Smooth muscle cell (in vitro differentiated cells): ENCODE results near the gene CXCL16. TPM values are rescaled to one million over a fixed set of nuclear protein-coding genes. Genes with fewer than 3 reads are reported as not detected.
"Not testable (repeated sequence)": the region's sequence is repeated elsewhere in the genome, so short reads cannot be mapped to it uniquely, and the experiment has no call there.

ENCODE experiments used
- DNase-seq: peaks from one replicate; lab custom pipeline; 2025; ENCODE audit not compliant: unreplicated experiment; lab: John Stamatoyannopoulos, UW
- H2AFZ ChIP-seq: fragments of 200-600 bp; sonication (generic); 2 replicates; pipeline ENCODE4 v1.6.0; 2016; ENCODE audit warnings: antibody characterized with exemption, low read depth, mild to moderate bottlenecking
- H3F3A ChIP-seq: fragments of 200-600 bp; sonication (generic); 2 replicates; pipeline ENCODE4 v1.6.0; 2017; ENCODE audit warnings: antibody characterized with exemption, low read depth
- H3K27ac ChIP-seq: fragments of 200-600 bp; sonication (generic); 2 replicates; pipeline ENCODE4 v1.5.1; 2016; ENCODE audit warnings: low read depth, mild to moderate bottlenecking
- H3K27me3 ChIP-seq: fragments of 200-600 bp; sonication (generic); 2 replicates; pipeline ENCODE4 v1.6.1; 2016; ENCODE audit warnings: low read depth, mild to moderate bottlenecking
- H3K36me3 ChIP-seq: fragments of 200-600 bp; sonication (generic); 2 replicates; pipeline ENCODE4 v1.5.1; 2016; ENCODE audit warnings: low read depth
- H3K4me1 ChIP-seq: fragments of 200-600 bp; sonication (generic); 2 replicates; pipeline ENCODE4 v1.5.1; 2016; ENCODE audit warnings: low read depth
- H3K4me2 ChIP-seq: fragments of 200-600 bp; sonication (generic); 2 replicates; pipeline ENCODE4 v1.6.0; 2016; ENCODE audit warnings: mild to moderate bottlenecking
- H3K4me3 ChIP-seq: fragments of 200-600 bp; sonication (generic); 2 replicates; pipeline ENCODE4 v1.5.1; 2016; ENCODE audit warnings: mild to moderate bottlenecking
- H3K79me2 ChIP-seq: fragments of 200-600 bp; sonication (generic); 2 replicates; pipeline ENCODE4 v1.6.0; 2016; ENCODE audit warnings: low read depth, mild to moderate bottlenecking
- H3K9ac ChIP-seq: fragments of 200-600 bp; sonication (generic); 2 replicates; pipeline ENCODE4 v1.6.0; 2016; ENCODE audit warnings: low read depth
- H3K9me3 ChIP-seq: fragments of 200-600 bp; sonication (generic); replicated peaks from 2 replicates; pipeline ENCODE4 v1.5.1; 2016; ENCODE audit warnings: low read depth
- H4K20me1 ChIP-seq: fragments of 200-600 bp; sonication (generic); 2 replicates; pipeline ENCODE4 v1.6.0; 2016; ENCODE audit warnings: low read depth
- CTCF ChIP-seq: fragments of 200-600 bp; sonication (generic); IDR thresholded peaks from 2 replicates; pipeline ENCODE4 v1.5.1; 2017; ENCODE audit warnings: borderline replicate concordance, mild to moderate bottlenecking, antibody characterized with exemption; ENCODE audit not compliant: insufficient read depth, poor library complexity, severe bottlenecking
- WGBS: methylation state at CpG from one replicate; pipeline ENCODE4 v1.1.7; 2016; ENCODE audit warnings: low lambda C conversion rate; 5-methylcytosine and 5-hydroxymethylcytosine counted together
- polyA plus RNA-seq: library from polyadenylated mRNA; unstranded; fragments of >200 nt; fragmentation: Nextera tagmentation; extraction: Ambion mirVana; gene quantifications from 2 replicates; pipeline ENCODE4 v1.2.1, GENCODE V29; 2016
- total RNA-seq: library from RNA; depleted of rRNA; stranded (reverse); fragments of >200 nt; gene quantifications from 2 replicates; pipeline ENCODE4 v1.2.3, GENCODE V29; 2014

CXCL16 gene
- total and polyA plus RNA-seq, 2 experiments from 2014 or later, result 2.3 to 3.2 TPM

GRCh38 chr17:4691686-4692085 is 48.0 kb downstream of the CXCL16 start:
- peaks cover 39% of the 10 kb centered on the region for H3K79me2 ChIP-seq
- H3K4me2 ChIP-seq, result no peak overlapping the region
- 96% methylated on average over 8 of the region's 8 CpGs for WGBS
- H3K27ac ChIP-seq, result no peak overlapping the region
- H3F3A ChIP-seq, result no peaks in the 10 kb centered on the region
- no peak for DNase-seq
- H2AFZ ChIP-seq, result no peak overlapping the region
- no peak overlapping the region for H3K9ac ChIP-seq
- no peaks in the 10 kb centered on the region for H3K9me3 ChIP-seq
- peaks cover 5% of the 10 kb centered on the region for H3K36me3 ChIP-seq
- H3K4me3 ChIP-seq, result no peak overlapping the region
- no peaks in the 10 kb centered on the region for H3K4me1 ChIP-seq
- no peak for TF ChIP-seq CTCF
- peaks cover 69% of the 10 kb centered on the region for H4K20me1 ChIP-seq
- no peaks in the 10 kb centered on the region for H3K27me3 ChIP-seq

GRCh38 chr17:4690745-4691144 is 49.0 kb downstream of the CXCL16 start:
- H4K20me1 ChIP-seq, result peaks cover 68% of the 10 kb centered on the region
- H3K4me3 ChIP-seq, result no peak overlapping the region
- peaks cover 5% of the 10 kb centered on the region for H3K36me3 ChIP-seq
- WGBS, result 98% methylated on average over 2 of the region's 2 CpGs
- H3K9me3 ChIP-seq, result no peaks in the 10 kb centered on the region
- H3K27me3 ChIP-seq, result no peaks in the 10 kb centered on the region
- no peak overlapping the region for H3K9ac ChIP-seq
- H3F3A ChIP-seq, result no peaks in the 10 kb centered on the region
- no peak overlapping the region for H3K4me2 ChIP-seq
- peaks cover 32% of the 10 kb centered on the region for H3K79me2 ChIP-seq
- H2AFZ ChIP-seq, result no peak overlapping the region
- no peak for DNase-seq
- H3K4me1 ChIP-seq, result no peaks in the 10 kb centered on the region
- no peak for TF ChIP-seq CTCF
- H3K27ac ChIP-seq, result no peak overlapping the region

- H3K4me2 ChIP-seq, H2AFZ ChIP-seq, H3K27ac ChIP-seq, DNase-seq, H3K4me3 ChIP-seq, H3K27me3 ChIP-seq, H3K9me3 ChIP-seq, H3K9ac ChIP-seq, H3K36me3 ChIP-seq, H3K4me1 ChIP-seq, H3F3A ChIP-seq: not testable (repeated sequence)
- 89% methylated on average over 12 of the region's 12 CpGs for WGBS
- peaks cover 25% of the 10 kb centered on the region for H3K79me2 ChIP-seq
- H4K20me1 ChIP-seq, result peaks cover 67% of the 10 kb centered on the region
Observed at GRCh38 chr17:4689872-4690271, 49.9 kb downstream of the CXCL16 start.

- H3K4me1 ChIP-seq, H3K4me2 ChIP-seq, H2AFZ ChIP-seq, H3K4me3 ChIP-seq, H3K27me3 ChIP-seq, H3K9me3 ChIP-seq, H3K36me3 ChIP-seq, DNase-seq, H3K79me2 ChIP-seq: not testable (repeated sequence)
- WGBS, result 49% methylated on average over 5 of the region's 5 CpGs
- Histone ChIP-seq H3K27ac (peak overlapping the region; percentile 85), H3F3A (peaks cover 16% of the 10 kb centered on the region), H3K9ac (peak overlapping the region; percentile 38), H4K20me1 (peaks cover 42% of the 10 kb centered on the region)
Observed at GRCh38 chr17:4683739-4684138, 56.0 kb downstream of the CXCL16 start.

Other genes with a start within 250 kb of the CXCL16 start
- 15.9 and 16.5 TPM in 2 replicates for gene SPNS2, start 241.0 kb downstream of the CXCL16 start, total RNA-seq
- gene SPNS2, start 241.0 kb downstream of the CXCL16 start, polyA plus RNA-seq, result 5.1 and 44.1 TPM in 2 replicates
- gene MYBBP1A, start 184.5 kb downstream of the CXCL16 start, total RNA-seq, result 14.3 and 18.1 TPM in 2 replicates
- 28.1 and 33.5 TPM in 2 replicates for gene MYBBP1A, start 184.5 kb downstream of the CXCL16 start, polyA plus RNA-seq
- gene GGT6, start 179.4 kb downstream of the CXCL16 start, total RNA-seq, result 0.27 and 0.76 TPM in 2 replicates
- gene GGT6, start 179.4 kb downstream of the CXCL16 start, polyA plus RNA-seq, result not detected in 2 replicates
- gene SMTNL2, start 155.4 kb downstream of the CXCL16 start, total RNA-seq, result 5.0 and 5.1 TPM in 2 replicates
- 8.3 and 14.8 TPM in 2 replicates for gene SMTNL2, start 155.4 kb downstream of the CXCL16 start, polyA plus RNA-seq
- gene ALOX15, start 98.2 kb downstream of the CXCL16 start, total RNA-seq, result not detected in 2 replicates
- 0.32 TPM in 1 of 2 replicates, not detected in the other for gene ALOX15, start 98.2 kb downstream of the CXCL16 start, polyA plus RNA-seq
- 11.6 and 32.0 TPM in 2 replicates for gene PELP1, start 35.8 kb downstream of the CXCL16 start, total RNA-seq
- gene PELP1, start 35.8 kb downstream of the CXCL16 start, polyA plus RNA-seq, result 31.1 and 33.6 TPM in 2 replicates
- gene ARRB2, start 29.3 kb downstream of the CXCL16 start, total RNA-seq, result 1.1 and 4.0 TPM in 2 replicates
- 6.6 and 7.6 TPM in 2 replicates for gene ARRB2, start 29.3 kb downstream of the CXCL16 start, polyA plus RNA-seq
- gene MED11, start 8.5 kb downstream of the CXCL16 start, total RNA-seq, result 10.9 and 25.0 TPM in 2 replicates
- 20.4 and 34.1 TPM in 2 replicates for gene MED11, start 8.5 kb downstream of the CXCL16 start, polyA plus RNA-seq
- gene ZMYND15, start 95 bp downstream of the CXCL16 start, total RNA-seq, result not detected in 2 replicates
- 0.54 TPM in 1 of 2 replicates, not detected in the other for gene ZMYND15, start 95 bp downstream of the CXCL16 start, polyA plus RNA-seq
- not detected in 2 replicates for gene TM4SF5, start 32.0 kb upstream of the CXCL16 start, total RNA-seq
- not detected in 2 replicates for gene TM4SF5, start 32.0 kb upstream of the CXCL16 start, polyA plus RNA-seq
- gene VMO1, start 46.4 kb upstream of the CXCL16 start, total RNA-seq, result not detected in 2 replicates
- gene VMO1, start 46.4 kb upstream of the CXCL16 start, polyA plus RNA-seq, result 0.44 and 0.94 TPM in 2 replicates
- gene GLTPD2, start 49.0 kb upstream of the CXCL16 start, total RNA-seq, result not detected in 2 replicates
- 0.82 and 0.89 TPM in 2 replicates for gene GLTPD2, start 49.0 kb upstream of the CXCL16 start, polyA plus RNA-seq
- gene PSMB6, start 56.2 kb upstream of the CXCL16 start, total RNA-seq, result 139 and 162 TPM in 2 replicates
- 434 and 438 TPM in 2 replicates for gene PSMB6, start 56.2 kb upstream of the CXCL16 start, polyA plus RNA-seq
- gene PLD2, start 67.2 kb upstream of the CXCL16 start, total RNA-seq, result 19.9 and 20.3 TPM in 2 replicates
- 9.9 and 26.4 TPM in 2 replicates for gene PLD2, start 67.2 kb upstream of the CXCL16 start, polyA plus RNA-seq
- gene MINK1, start 93.4 kb upstream of the CXCL16 start, total RNA-seq, result 25.3 and 26.6 TPM in 2 replicates
- 26.8 and 40.3 TPM in 2 replicates for gene MINK1, start 93.4 kb upstream of the CXCL16 start, polyA plus RNA-seq
- 5.0 and 9.9 TPM in 2 replicates for gene C17orf107, start 159.6 kb upstream of the CXCL16 start, total RNA-seq
- 10.7 and 14.1 TPM in 2 replicates for gene C17orf107, start 159.6 kb upstream of the CXCL16 start, polyA plus RNA-seq
- gene CHRNE, start 163.2 kb upstream of the CXCL16 start, total RNA-seq, result 1.7 and 4.3 TPM in 2 replicates
- gene CHRNE, start 163.2 kb upstream of the CXCL16 start, polyA plus RNA-seq, result 0.83 and 2.7 TPM in 2 replicates
- gene GP1BA, start 192.3 kb upstream of the CXCL16 start, total RNA-seq, result not detected in 2 replicates
- gene GP1BA, start 192.3 kb upstream of the CXCL16 start, polyA plus RNA-seq, result 0.07 and 0.41 TPM in 2 replicates
- gene SLC25A11, start 200.1 kb upstream of the CXCL16 start, total RNA-seq, result 29.9 and 39.3 TPM in 2 replicates
- 64.9 and 67.5 TPM in 2 replicates for gene SLC25A11, start 200.1 kb upstream of the CXCL16 start, polyA plus RNA-seq
- gene RNF167, start 200.3 kb upstream of the CXCL16 start, total RNA-seq, result 23.7 and 39.6 TPM in 2 replicates
- gene RNF167, start 200.3 kb upstream of the CXCL16 start, polyA plus RNA-seq, result 59.4 and 61.6 TPM in 2 replicates
- gene PFN1, start 208.6 kb upstream of the CXCL16 start, total RNA-seq, result 681 and 838 TPM in 2 replicates
- gene PFN1, start 208.6 kb upstream of the CXCL16 start, polyA plus RNA-seq, result 1,482 and 1,485 TPM in 2 replicates
- gene ENO3, start 211.2 kb upstream of the CXCL16 start, total RNA-seq, result 2.4 and 5.9 TPM in 2 replicates
- 13.1 and 14.5 TPM in 2 replicates for gene ENO3, start 211.2 kb upstream of the CXCL16 start, polyA plus RNA-seq
- 59.8 and 70.7 TPM in 2 replicates for gene SPAG7, start 227.9 kb upstream of the CXCL16 start, total RNA-seq
- 187 and 192 TPM in 2 replicates for gene SPAG7, start 227.9 kb upstream of the CXCL16 start, polyA plus RNA-seq
- 5.1 and 11.8 TPM in 2 replicates for gene CAMTA2, start 247.7 kb upstream of the CXCL16 start, total RNA-seq
- gene CAMTA2, start 247.7 kb upstream of the CXCL16 start, polyA plus RNA-seq, result 26.2 and 33.0 TPM in 2 replicates